HFFc6 (cell line): Measurements from ENCODE around the gene ASXL2. TPM values are rescaled to one million over a fixed set of nuclear protein-coding genes. Genes with fewer than 3 reads are reported as not detected.
"Not testable (repeated sequence)": the region's sequence is repeated elsewhere in the genome, so short reads cannot be mapped to it uniquely, and the experiment has no call there.

ENCODE experiments used
- DNase-seq: peaks from one replicate; pipeline ENCODE4 v3.0.0-alpha.2; 2018
- H3K27ac Mint-ChIP-seq: 2 replicates; pipeline ENCODE4 v1.8.0; 2020; ENCODE audit warnings: mild to moderate bottlenecking, mixed read lengths
- H3K27me3 Mint-ChIP-seq: 2 replicates; pipeline ENCODE4 v1.8.0; 2021; ENCODE audit warnings: mild to moderate bottlenecking, moderate library complexity, mixed read lengths; ENCODE audit not compliant: insufficient read depth
- H3K36me3 Mint-ChIP-seq: 2 replicates; pipeline ENCODE4 v1.8.0; 2021; ENCODE audit warnings: low read depth, mixed read lengths
- H3K4me1 Mint-ChIP-seq: 2 replicates; pipeline ENCODE4 v1.8.0; 2020; ENCODE audit warnings: low read depth, mixed read lengths
- H3K4me3 Mint-ChIP-seq: 2 replicates; pipeline ENCODE4 v1.8.0; 2020; ENCODE audit warnings: mild to moderate bottlenecking, moderate library complexity, mixed read lengths
- H3K9me3 Mint-ChIP-seq: 2 replicates; pipeline ENCODE4 v1.8.0; 2020; ENCODE audit warnings: mild to moderate bottlenecking, mixed read lengths
- total RNA-seq, 6 experiments: library from RNA; stranded (reverse); fragmentation: NEBNext Ultra II Directional; extraction: Animal tissue kit (Norgen Biotek cat#: 25700); gene quantifications; 2 replicates in 1 of 6; 3 replicates in 5 of 6; pipeline ENCODE4 v1.2.3, GENCODE V29; 2021
- TF ChIP-seq, protein P1 (sequence below): fragments of 200-600 bp; sonication (generic); IDR thresholded peaks from 2 replicates; pipeline ENCODE4 v1.5.0; 2021; ENCODE audit warnings: antibody characterized with exemption, mild to moderate bottlenecking

ASXL2 gene
- total RNA-seq, 6 experiments from 2014 or later, result 24.6 to 29.6 (median 26.6) TPM

DNA sequence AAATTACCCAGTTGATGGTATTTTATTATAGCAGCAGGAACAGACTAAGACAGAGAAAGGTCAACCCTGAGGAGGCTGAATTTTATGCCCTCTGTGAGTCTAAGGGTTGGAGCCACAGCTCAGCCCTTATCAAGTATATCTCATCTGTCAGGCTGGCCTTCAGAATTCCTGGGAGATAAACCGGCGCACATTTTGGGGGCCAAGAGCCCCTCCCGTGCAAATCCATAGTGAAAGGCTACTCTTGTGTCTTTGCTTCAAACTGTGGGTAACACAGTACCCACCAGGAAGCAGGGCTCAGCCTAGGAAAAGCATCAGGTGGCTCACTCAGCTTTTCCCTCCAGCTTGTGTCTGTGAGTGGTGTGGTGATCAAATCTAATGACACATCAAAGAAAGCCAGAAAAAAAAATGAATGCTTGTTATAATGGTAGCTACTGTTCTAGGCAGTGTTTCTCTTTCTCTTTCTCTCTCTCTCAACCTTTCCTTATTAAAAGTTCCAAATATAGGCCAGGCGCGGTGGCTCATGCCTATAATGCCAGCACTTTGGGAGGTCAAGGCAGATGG is 25.0 kb upstream of the ASXL2 start:
- H3K9me3 Mint-ChIP-seq, result no peaks in the 10 kb centered on the region
- H3K4me1 Mint-ChIP-seq, result no peaks in the 10 kb centered on the region
- TF ChIP-seq, protein P1, sequence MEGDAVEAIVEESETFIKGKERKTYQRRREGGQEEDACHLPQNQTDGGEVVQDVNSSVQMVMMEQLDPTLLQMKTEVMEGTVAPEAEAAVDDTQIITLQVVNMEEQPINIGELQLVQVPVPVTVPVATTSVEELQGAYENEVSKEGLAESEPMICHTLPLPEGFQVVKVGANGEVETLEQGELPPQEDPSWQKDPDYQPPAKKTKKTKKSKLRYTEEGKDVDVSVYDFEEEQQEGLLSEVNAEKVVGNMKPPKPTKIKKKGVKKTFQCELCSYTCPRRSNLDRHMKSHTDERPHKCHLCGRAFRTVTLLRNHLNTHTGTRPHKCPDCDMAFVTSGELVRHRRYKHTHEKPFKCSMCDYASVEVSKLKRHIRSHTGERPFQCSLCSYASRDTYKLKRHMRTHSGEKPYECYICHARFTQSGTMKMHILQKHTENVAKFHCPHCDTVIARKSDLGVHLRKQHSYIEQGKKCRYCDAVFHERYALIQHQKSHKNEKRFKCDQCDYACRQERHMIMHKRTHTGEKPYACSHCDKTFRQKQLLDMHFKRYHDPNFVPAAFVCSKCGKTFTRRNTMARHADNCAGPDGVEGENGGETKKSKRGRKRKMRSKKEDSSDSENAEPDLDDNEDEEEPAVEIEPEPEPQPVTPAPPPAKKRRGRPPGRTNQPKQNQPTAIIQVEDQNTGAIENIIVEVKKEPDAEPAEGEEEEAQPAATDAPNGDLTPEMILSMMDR, result no peak
- H3K36me3 Mint-ChIP-seq, result no peaks in the 10 kb centered on the region
- H3K27me3 Mint-ChIP-seq, result peaks cover 17% of the 10 kb centered on the region
- DNase-seq, result no peak
- no peak overlapping the region for H3K27ac Mint-ChIP-seq
- no peak overlapping the region for H3K4me3 Mint-ChIP-seq

DNA sequence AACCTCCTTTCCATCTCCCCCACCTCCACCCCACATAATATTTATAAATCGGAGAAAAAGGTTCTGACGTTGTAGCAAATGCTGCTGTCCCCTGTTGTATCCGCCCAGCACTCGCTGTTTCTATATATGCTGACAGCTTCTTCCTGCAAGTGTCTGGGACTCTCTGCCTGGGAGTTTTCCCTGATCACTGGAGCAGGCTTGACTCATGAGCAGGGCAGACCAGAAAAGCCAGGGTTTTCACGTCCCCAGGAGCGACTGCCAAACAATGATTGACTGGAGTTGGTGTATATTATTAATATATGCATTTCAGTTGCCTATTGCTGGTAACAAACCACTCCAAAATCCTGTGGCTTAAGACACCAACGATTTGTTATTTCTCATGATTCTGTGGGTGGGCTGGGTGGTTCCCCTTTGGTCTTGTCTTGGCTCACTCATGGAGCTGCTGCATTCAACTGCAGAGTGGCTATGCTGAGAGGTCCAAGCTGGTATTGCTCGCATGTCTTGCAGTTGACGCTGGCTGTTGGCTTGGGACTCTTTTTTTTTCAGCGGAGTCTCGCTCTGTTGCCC is 21.2 kb upstream of the ASXL2 start:
- TF ChIP-seq, protein P1, result no peak
- Mint-ChIP-seq H3K27me3 (peaks cover 12% of the 10 kb centered on the region), H3K36me3 (no peaks in the 10 kb centered on the region), H3K9me3 (no peaks in the 10 kb centered on the region), H3K4me1 (peaks cover 8% of the 10 kb centered on the region), H3K4me3 (no peak overlapping the region), H3K27ac (no peak overlapping the region)
- no peak for DNase-seq

DNA sequence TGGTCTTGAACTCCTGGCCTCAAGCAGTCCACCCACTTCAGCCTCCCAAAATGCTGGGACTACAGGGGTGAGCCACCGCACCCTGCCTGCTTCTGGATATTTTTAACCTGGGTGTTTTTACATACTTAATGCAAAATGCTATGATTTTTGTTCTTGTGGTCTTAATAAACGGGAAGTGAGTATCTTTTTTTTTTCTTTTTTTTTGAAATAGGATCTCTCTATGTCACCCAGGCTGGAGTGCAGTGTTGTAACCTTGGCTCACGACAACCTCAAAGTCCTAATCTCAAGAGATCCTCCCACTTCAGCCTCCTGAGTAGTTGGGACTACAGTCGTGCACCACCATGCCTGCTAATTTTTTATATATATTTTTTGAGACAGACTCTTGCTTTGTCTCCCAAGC is 19.2 kb upstream of the ASXL2 start:
- Mint-ChIP-seq H3K4me3 (no peak overlapping the region), H3K36me3 (no peaks in the 10 kb centered on the region), H3K4me1 (peaks cover 8% of the 10 kb centered on the region), H3K9me3 (no peaks in the 10 kb centered on the region), H3K27me3 (peaks cover 12% of the 10 kb centered on the region), H3K27ac (no peak overlapping the region)
- DNase-seq, result no peak
- TF ChIP-seq, protein P1, result no peak

DNA sequence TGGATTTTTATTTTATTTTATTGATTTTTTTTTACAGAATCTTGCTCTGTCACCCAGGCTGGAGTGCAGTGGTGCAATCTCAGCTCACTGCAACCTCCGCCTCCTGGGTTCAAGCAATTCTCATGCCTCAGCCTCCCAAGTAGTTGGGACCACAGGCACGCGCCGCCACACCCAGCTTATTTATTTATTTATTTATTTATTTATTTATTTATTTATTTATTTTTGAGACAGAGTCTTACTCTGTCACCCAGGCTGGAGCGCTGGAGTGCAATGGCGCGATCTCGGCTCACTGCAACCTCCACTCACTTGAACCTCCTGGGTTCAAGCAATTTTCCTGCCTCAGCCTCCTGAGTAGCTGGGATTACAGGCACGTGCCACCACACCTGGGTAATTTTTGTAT is 18.0 kb upstream of the ASXL2 start:
- H3K27me3 Mint-ChIP-seq, result peaks cover 17% of the 10 kb centered on the region
- H3K9me3 Mint-ChIP-seq, H3K4me1 Mint-ChIP-seq, DNase-seq, H3K4me3 Mint-ChIP-seq, H3K36me3 Mint-ChIP-seq, H3K27ac Mint-ChIP-seq: not testable (repeated sequence)

DNA sequence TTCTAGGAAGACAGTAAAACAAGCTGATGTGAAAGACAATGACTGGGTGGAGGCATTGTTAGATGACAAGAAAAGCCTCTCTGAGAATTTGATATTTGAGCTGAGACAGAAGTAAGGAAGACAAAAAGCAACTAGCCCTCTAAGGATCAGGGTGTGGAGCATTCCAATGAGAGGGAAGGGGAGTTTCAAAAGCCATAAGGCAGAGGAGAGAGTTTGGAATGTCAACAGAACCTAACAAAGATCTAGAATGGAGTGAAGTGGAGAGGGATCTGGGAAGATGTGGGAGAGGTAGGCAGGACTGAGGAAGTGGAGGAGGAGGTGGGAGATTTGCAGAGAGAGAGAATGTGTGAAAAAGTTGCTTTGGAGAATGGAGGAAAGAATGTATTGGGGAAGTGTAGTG is 17.3 kb upstream of the ASXL2 start:
- DNase-seq, result no peak
- H3K27me3 Mint-ChIP-seq, result peaks cover 15% of the 10 kb centered on the region
- no peak overlapping the region for H3K4me3 Mint-ChIP-seq
- peaks cover 8% of the 10 kb centered on the region for H3K4me1 Mint-ChIP-seq
- TF ChIP-seq, protein P1, result no peak
- H3K27ac Mint-ChIP-seq, result no peak overlapping the region
- H3K9me3 Mint-ChIP-seq, result no peaks in the 10 kb centered on the region
- H3K36me3 Mint-ChIP-seq, result no peaks in the 10 kb centered on the region

DNA sequence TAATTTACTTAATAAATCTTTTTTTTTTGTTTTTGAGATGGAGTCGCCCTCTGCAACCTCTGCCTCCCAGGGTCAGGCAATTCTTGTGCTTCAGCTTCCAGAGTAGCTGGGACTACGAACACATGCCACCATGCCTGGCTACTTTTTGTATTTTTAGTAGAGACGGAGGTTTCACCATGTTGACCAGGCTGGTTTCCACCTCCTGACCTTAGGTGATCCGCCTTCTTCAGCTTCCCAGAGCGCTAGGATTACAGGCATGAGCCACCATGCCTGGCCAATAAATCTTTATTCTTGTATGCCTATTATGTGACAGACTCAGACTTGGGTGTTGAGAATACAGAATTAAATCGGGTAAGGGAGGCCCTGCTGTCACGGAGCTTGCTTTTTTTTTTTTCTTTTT is 16.7 kb upstream of the ASXL2 start:
- no peak for DNase-seq
- TF ChIP-seq, protein P1, result no peak
- peaks cover 12% of the 10 kb centered on the region for H3K27me3 Mint-ChIP-seq
- no peaks in the 10 kb centered on the region for H3K36me3 Mint-ChIP-seq
- peaks cover 8% of the 10 kb centered on the region for H3K4me1 Mint-ChIP-seq
- H3K4me3 Mint-ChIP-seq, result no peak overlapping the region
- H3K9me3 Mint-ChIP-seq, result no peaks in the 10 kb centered on the region
- no peak overlapping the region for H3K27ac Mint-ChIP-seq
